CD4-positive, alpha-beta T cell treated with Interleukin-4 for 1 hour (primary cell): ENCODE results near the gene APOB.

Experiments
- DNase-seq, 2 donors: peaks; one replicate each; pipeline ENCODE4 v3.0.0-alpha.2; 2020 to 2022

The APOB gene

DNA sequence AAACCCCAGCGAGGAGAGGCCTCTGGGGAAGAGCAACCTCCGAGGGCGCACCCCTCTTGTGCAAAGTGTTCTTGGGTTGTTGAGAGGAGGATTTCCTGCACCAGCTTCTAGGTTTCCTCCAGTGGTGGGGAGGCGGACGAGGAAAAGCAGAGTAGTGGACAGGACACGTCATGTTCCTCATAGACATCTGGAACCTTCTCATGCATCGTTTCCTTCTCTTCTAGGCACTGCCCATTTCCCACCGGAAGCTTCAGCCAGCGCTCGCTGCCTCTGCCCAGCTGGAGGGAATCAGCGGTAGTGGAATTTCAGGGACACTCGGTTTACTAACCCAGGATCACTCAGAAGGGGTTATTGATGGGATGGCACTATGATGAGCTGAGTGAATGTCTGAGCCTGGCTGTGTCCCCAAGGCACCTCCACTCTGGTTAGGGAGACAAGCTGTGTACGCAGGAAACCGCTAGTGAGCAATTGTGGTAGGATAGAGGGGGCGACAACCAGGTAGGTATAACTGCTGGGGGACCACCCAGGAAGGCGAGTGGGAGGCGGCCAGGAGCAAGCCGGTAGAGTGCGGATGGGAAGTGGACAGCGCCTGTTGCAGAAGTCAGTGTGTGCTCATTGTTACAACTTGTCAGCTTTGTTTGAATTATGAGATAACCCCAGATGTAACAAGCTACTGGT is 960 bp upstream of the APOB start:
- DNase-seq = no peak

DNA sequence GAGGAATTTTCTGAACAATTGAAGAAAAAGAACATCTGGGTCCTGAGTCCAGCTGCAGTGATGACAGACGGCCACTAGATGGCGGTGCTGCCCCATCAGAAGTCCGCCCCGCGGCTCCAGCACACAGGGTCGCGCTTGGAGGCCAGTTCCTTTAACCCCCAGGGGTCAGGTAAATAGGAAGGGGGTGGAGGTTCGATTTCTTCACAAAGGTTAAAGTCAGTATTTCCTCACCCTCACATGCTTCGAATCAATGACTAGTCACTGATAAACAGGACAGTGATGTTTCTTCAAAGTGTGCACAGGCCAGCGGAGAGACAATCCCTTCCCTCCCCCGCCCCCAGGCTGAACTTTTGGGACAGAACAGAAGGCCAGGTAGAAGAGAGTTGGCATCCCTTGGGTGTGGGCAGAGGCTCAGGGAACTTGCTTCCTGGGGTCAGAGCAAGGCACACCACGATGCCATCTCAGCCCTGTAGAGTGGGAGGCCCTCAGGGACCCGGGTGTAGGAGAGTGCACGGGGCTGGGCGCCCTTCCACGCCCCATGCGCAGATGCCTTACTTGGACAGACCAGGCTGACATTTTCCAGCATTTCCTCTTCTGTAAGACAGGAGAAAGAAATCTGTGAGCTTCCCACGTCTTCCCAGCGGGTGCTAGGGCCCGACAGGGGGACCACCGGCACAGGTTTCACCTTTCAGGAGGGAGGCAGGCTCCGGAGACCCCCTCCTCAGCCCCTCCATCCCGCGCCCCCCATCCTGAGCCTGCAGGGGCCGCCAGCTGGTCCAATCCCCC is 722 bp downstream of the APOB start:
- DNase-seq = peak; percentile 35 to 46

DNA sequence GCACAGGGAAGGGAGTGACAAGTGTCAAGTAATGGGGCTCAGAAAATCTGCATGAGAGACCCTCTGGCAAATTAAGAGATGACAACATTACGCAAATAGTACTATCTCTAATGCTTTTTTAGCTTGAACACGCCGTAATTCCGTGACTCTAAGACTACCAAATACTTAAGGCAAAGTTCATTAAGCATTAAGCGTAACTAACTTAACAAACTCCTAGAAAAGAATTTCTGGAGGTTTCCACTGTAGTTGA is 1.2 kb downstream of the APOB start:
- DNase-seq = no peak

DNA sequence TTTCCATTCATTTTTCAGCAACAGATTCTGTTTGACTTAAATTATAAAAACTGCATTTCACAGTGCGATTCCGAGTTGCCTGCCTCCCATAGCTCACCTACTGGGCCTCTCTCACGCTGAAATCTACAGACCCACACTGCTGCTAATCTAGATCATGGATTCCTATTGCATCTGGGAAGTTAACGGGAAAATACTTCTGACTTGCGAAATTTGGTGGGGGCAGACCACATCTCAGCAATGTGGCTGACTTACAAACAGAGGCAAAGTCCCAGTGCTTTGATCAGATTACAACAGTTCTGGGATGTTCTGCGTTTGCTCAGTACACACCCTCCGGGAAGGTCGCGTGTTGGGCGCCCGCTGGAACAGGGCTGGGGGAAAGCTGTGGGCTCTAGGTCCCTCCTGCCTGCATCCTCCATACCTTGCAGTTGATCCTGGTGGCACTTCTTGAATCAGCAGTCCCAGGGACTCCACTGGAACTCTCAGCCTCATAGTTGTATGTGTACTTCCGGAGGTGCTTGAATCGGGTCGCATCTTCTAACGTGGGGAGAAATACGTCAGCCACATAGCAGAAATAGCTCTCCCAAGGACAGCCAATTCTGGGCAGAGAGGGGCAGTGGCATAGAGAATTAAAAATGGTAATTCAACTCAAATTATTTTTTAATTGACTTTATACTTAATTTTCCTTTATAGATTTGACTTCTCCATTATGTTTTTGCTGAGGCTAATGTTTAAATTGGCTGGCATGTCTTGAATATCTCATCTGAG is 1.7 kb downstream of the APOB start:
- DNase-seq = no peak

DNA sequence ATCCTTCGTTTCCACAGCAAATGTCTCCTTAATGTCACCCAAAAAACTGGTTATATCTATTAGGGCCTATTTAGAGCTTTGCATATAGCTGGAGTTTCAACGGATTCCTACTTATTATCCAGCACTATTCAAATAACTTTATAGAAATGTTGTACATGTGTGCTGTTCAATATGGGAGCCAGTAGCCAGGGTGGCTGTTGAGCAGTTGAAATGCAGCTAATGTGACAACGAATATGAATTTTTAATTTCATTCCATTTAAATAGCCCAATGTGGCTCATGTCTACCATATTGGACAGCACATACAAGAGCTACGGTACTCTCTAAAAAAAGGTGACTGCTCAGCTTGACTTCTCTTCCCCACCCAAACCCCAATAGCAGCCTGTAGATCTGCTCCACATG is 2.4 kb downstream of the APOB start:
- DNase-seq = no peak

DNA sequence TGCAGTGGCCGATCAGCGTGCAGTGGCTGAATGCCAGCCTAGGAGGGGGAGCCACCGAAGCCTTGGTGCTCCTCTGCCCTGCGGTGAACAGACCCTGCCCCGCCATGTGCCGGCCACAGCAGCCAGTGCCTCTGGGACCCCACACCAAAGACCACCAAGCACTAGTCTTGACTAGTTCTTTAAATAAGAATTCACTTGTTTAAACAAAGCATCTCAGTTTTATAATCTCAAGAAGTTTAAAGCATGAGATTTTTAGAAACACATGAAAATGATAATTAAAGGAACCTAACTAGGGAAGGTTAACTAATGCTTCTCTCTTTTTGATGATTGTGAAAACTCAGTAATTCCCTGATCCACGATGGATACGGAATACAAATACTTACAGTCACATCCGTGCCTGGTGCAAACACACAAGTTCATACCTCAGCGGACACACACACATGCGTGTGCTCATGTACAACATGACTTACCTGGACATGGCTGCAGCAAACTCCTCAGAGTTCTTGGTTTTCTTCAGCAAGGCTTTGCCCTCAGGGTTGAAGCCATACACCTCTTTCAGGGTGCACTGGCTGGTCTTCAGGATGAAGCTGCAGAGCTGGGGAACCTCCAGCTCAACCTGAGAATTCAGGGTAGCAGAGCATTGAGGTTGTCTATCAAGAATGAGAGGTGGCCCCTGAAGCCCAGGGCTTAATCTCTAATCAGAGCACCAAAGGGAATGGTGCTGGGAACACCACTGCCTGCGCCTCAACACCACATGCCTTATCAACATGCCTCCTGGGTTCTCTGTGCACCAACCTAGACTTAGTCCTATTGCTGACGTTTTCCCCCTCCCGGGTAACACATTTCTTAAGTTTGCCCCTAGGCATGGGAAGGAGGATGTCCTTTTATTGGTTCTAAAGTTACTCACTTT is 3.1 kb downstream of the APOB start:
- DNase-seq = no peak

DNA sequence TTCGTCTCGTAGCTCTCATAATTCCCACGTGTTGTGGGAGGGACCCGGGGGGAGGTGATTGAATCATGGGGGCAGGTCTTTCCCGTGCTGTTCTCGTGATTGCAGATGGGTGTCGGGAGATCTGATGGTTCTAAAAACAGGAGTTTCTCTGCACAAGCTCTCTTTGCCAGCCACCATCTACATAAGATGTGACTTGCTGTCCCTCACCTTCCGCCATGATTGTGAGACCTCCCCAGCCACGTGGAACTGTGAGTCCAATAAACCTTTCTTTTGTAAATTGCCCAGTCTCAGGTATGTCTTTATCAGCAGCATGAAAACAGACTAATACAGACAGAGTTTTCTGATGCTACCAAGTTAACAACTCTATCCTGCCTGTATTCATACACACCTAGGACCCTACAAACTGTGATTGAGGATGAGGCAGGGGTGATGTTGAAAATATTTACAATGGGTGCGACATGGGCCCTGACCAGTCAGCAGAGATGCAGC is 3.9 kb downstream of the APOB start:
- no peak for DNase-seq

DNA sequence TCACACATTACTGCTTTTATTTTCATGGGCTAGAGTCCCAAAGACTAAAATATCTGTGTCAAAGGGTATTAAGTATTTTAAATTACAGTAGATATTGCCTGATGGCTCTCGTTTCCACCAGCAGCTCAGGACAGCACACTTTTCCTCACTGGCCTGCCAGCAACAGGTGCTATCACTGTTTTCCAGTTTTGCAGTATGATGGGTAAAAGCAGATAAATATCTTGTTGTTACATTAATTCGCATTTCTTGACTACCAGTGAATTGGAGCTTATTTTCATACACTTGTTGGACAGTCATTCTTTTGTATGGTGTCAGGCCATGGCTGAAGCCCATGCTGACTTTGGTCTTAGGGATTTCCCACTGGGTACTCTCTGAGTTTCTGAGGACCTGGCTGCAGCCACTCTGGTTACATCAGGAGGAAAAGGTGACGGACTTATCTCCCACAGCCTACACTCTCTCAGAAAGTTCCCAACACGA is 4.8 kb downstream of the APOB start:
- DNase-seq = no peak

DNA sequence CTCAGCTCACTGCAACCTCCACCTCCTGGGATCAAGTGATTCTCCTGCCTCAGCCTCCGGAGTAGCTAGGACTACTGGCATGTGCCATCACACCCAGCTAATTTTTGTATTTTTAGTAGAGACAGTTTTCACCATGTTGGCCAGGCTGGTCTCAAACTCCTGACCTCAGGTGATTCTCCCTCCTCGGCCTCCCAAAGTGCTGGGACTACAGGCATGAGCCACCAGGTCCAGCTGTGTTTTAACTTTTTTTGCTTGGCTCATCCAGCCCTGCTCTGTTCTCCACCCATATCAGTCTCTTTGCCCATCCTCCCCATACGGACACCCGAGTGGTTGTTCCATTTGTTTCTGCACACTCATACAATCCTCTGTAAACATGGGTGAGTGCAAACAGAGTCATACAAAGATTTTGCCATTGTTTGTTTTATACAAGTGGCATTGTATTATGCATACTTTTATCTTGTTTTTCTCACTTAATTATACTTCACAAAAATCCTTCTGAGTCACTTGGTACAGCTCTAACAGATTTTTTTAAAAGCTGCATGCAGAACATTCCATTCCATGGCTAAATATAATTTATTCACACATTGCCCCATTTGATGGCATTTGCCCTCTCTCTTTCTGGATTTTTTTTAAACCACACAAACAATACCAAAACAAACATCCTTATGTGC is 5.3 kb downstream of the APOB start:
- DNase-seq = no peak

DNA sequence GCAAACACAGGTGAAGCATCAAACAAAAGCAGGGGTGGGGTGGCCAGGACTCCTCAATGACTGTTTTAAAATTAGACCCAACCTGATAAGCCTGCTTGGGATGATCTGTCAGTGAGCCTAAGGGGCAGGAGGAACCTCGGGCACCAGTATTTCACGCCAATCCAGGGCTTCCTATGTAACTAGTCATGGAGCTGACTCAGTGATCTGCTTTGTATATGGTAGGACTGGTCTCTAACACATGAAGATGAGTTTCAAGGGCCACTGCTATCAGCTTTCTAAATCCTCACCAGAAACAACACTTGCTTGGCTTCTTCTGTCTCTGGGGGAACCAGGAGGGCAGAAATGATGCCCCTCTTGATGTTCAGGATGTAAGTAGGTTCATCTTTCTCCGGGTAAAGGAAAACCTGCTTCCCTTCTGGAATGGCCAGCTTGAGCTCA is 6.2 kb downstream of the APOB start:
- no peak for DNase-seq

DNA sequence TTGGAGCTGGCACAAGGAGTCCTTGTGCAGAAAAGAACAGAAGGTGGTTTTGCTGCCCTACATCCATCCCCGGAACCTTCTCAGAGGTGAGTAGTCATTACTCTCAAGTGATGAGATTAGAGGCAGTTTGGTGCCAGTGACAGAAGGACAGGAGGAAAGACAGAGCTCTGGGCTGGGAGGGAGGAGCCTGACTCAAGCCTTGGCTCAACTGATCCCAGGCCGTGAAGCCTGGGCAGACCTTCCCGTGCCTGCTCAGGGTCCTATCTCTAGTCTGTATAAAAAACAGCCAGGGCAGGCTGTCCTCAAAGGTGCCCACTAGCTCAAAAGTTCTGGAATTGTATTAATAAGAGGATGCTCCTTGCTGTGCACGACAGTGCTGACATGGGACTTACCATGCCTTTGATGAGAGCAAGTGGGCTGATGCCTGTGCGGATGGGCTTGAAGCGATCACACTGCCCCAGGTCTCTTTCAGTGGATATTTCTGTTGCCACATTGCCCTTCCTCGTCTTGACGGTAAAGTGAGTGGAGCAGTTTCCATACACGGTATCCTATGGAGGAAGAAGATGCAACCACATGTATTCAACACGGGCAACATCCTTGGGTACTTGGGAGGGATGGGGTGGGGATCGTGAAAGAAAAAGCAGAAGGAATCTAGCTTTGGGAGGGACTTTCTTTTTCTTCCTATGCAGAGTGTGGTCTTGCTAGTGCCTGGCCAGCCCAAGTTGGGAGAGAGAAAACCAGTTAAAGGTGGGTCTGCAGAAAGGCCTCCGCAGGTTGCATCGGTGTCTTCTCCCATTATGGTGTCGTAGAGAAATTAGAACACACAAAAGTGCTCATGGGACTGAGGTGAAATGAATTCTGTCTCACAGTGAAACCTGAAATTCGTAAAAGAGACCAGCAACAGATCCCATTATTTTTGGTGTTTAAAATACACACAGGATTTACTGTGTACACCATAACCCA is 6.9 kb downstream of the APOB start:
- no peak for DNase-seq

DNA sequence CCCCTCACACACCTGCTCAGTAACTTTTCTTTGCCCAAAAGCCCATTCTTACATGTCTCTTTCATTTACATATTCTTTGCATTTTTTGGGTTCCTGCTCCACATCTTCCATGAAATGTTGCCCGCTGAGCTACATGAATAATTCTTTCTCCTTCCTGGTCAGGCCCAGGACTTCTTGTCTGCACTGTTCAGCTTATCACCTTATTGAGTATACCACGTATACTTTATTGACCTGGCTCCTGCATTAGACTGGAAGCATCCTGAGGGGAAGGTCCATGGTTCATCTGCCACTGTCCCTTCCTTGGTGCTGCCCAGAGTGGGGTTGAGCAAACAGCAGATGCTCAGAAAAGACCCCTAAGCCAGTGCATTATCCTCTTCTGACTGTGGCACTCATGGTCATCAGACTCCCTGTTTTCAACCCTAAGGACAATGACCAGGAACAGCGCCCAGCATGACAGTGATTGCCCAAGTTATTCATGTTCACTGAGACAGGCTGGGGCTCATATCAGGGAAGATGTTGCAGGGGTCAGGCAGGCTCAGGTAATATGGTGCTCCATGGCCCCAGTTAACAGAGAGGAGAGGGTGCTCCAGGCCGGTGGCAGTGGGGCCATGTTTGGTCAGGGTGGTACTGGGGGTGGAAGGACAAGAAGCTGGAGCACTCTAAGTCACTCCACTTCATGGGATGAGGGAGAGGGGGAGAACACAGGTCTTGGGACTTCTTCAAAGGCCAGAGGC is 7.7 kb downstream of the APOB start:
- no peak for DNase-seq

DNA sequence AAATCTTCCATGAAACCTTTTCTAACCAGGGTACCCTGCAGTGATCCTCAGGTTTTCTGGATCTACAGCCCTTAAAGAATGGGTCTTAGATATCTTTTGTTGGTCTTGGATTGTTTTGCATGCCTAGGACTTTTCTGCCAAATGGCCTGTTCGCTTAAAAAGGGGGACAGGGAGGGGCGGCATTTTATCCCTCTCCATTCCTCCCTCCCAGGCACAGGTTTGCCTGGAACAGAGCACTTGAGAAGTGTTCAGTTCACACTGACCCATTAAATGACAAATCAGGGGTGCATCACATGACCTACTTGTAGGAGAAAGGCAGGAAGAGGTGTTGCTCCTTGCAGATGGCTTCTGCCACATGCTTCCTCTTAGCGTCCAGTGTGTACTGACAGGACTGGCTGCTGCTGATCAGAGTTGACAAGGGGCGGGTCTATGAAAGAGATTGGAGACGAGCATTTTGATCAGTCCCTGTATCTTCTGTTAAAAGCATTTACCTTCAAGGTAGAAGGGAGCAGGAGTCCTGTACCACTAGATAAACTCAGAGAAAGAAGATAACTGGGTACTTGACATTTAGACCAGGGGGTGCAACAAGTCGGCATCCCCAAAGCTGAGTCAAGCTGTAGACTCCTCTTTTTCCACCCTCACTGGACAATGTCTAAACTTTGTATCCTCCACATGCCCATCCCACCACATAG is 8.4 kb downstream of the APOB start:
- DNase-seq = no peak

DNA sequence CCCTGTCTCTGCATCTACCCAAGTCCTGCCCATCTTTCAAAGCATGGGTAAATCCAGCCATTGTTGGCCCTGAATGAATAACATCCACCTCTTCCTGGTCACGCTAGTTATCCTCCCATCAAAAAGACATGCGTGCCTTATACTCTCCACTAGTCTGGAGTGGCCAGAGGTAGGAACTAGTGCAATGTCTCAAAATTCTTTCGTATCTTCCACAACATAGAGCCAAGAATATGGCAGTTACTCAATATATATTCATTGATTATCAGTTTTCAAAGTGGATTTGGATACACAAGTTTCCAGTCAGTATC is 8.9 kb downstream of the APOB start:
- DNase-seq = no peak

DNA sequence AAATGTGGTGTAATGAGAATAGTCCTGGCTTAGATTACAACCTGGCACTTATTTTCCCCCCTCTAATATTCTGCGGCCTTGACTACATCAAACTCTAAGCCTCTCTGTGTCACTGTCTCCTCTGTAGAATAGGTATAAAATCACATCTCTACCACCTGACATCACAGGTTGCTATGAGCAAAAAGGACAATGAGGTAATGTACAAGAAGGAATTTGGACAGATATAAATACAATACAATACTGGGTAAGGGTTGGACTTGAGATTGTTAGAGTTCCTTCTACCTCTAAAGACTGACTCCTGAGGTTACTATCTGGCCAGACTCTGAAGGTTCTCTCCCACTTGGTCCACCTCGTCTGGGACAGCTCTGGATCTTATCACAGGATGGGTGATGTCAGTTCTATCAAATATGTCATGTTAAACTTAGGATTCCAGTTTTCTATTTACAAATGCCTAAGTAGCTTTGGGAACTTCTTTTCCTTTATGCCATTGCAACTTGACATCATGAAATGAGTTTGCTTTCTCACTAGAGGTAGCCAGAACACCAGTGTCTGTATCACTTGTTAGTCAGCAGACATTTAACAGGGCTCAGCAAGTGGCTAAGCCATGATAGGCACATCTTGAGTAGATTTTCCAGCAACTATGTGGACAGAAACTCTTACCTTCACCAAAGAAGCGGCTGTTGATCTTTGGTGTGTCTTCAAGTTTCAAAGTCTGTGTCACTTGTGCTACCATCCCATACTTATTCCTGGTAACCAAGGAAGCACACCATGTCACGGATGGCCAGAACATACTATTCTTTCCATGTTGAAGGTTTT is 9.5 kb downstream of the APOB start:
- DNase-seq = no peak

DNA sequence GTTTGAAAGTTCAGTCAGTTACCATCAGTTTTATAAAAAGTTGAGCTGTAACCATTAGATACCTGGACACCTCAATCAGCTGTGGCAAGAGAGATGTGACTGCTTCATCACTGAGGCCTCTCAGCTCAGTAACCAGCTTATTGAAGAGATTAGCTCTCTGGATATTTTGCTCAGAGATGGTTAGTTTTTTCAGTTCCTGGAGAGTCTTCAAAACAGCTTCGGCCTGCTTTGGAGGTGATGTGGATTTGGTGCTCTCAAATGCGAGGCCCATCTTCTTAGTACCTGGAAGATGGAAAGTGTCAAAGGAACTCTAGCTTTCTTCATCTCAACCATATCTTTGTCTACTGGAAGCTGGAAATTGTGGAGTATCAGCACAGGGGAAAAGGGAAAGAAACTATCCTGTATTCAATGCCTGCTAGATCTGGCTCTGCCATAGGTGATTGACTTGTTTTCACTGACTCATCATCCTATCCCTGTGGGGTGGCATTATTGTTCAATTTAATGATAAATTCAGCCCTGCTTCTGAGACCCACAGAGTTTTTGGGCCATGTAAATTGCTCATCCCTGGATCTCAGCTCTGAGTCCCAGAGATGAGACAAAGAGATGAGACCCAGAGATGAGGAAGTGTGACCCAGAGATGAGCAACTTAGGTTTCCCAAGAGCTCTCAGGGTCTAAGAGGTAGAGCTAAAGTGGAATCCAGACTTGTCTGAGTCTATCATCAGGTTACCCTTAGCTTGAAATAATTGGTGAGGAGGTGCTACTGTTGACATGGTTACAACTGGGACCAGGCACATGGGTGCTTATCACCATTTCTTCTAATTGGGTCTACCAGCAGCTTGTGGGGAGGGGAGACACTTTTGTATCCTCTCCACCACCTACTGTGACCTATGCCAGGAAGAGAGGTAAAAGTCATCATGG is 10.4 kb downstream of the APOB start:
- DNase-seq = no peak

DNA sequence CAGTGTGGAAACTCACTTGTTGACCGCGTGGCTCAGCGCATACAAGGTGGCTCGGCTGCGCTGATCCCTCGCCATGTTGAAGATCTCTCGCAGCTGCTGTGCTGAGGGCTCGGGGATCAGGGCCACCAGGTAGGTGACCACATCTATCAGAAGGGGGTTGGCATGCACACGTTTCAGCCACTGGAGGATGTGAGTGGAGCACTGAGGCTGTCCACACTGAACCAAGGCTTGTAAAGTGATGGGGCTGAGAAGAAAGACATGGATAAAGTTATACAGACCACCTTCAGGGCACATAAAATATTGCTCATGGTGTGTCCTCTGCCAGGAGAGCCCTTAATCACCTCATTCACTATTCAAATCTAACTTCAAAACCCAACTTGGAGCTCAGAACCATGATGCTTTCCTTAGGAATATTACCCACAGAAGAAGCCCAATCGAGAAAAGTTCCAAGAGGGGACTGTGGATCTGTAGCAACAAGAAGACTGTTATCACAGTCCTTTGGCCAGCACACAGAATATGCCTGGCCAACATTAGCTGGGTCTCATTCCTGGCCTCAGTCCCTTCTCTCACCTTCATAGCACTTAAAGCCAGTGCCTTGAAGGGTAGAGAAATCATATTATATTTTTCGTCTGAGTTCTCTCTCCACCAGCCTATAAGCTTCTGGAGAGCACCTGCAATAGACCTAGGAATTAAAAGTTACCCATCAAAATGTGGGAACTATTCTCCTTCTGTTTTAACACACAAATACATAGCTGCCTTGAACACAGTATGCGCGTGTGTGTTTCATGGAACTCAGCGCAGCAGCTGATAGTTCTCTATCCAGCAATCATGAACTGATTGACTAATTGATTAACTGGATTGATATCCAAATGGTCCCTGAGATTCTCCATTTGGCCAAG is 11.3 kb downstream of the APOB start:
- no peak for DNase-seq
